Activated CD4-positive, alpha-beta T cell treated with anti-CD3 and anti-CD28 coated beads for 48 hours (primary cell): ENCODE results near the gene ZNF222.
A peak's percentile ranks its signal among the peaks of the same experiment; 100 is the strongest.

ENCODE experiments used
- DNase-seq: peaks from one replicate; pipeline ENCODE4 v3.0.0-alpha.2; 2020

ZNF222 gene

GRCh38 chr19:44055870-44056269, 30.7 kb downstream of the ZNF222 start:
- no peak for DNase-seq

GRCh38 chr19:44059229-44059628, 34.0 kb downstream of the ZNF222 start:
- no peak for DNase-seq

GRCh38 chr19:44061038-44061437, 35.9 kb downstream of the ZNF222 start:
- no peak for DNase-seq

GRCh38 chr19:44066305-44066704, 41.1 kb downstream of the ZNF222 start:
- DNase-seq: no peak

- DNase-seq: no peak
These were observed 44.2 kb downstream of the ZNF222 start for GRCh38 chr19:44069415-44069814.

- peak; percentile 86 for DNase-seq
These were observed 46.8 kb downstream of the ZNF222 start, which contains the start of gene ZNF284 for GRCh38 chr19:44071824-44072542. ZNF284 (plus strand) TSS chr19:44072159; CDS start chr19:44076390, 4,231 bp downstream.

- no peak for DNase-seq
These were observed 47.6 kb downstream of the ZNF222 start for GRCh38 chr19:44072543-44073401.

GRCh38 chr19:44076325-44076724, 51.1 kb downstream of the ZNF222 start:
- DNase-seq: no peak
